ENCODE data around the gene SLC6A9.

GRCh38 chr1:44010935-44011471 is 20.3 kb downstream of the SLC6A9 start:
- TF ChIP-seq CTCF (IDR thresholded peaks at IDR 0.05; ENCODE audit: low read depth, low read length) (no peak), POLR2A (IDR thresholded peaks at IDR 0.05; ENCODE audit: extremely low read depth, insufficient read length) (no peak), MAX (IDR thresholded peaks at IDR 0.05; ENCODE audit: low read depth, low read length) (no peak), MYC (IDR thresholded peaks at IDR 0.05; ENCODE audit: low read depth, low read length) (no peak)

All from NB4 (cell line).